NB4 (cell line): ENCODE results near the gene LYRM4.

ENCODE experiments used
- DNase-seq: peaks from one replicate; pipeline ENCODE4 v3.0.0; 2010; ENCODE audit warnings: low read depth
- H3K4me3 ChIP-seq: one replicate; pipeline ENCODE4 v1.5.1; 2011; ENCODE audit warnings: mild to moderate bottlenecking, low read depth, low read length, moderate library complexity
- CTCF ChIP-seq: IDR thresholded peaks from one replicate; pipeline ENCODE4 v1.5.1; 2012; ENCODE audit warnings: low read depth, low read length
- MAX ChIP-seq: IDR thresholded peaks from 2 replicates; pipeline ENCODE4 v1.6.1; 2011; ENCODE audit warnings: low read depth, low read length
- MYC ChIP-seq: IDR thresholded peaks from 2 replicates; pipeline ENCODE4 v1.6.1; 2011; ENCODE audit warnings: low read depth, low read length
- POLR2A ChIP-seq: IDR thresholded peaks from 2 replicates; pipeline ENCODE4 v1.6.1; 2011; ENCODE audit warnings: mild to moderate bottlenecking; ENCODE audit not compliant: insufficient read length; ENCODE audit errors: extremely low read depth

The LYRM4 gene

GRCh38 chr6:5260661-5261544 is at the start of gene LYRM4, which contains the start of gene FARS2:
Gene LYRM4 (minus strand): TSS chr6:5260950. CDS start chr6:5260733, 217 bp downstream.
Gene FARS2 (plus strand): TSS chr6:5261513.
- DNase-seq = peak; percentile 93
- TF ChIP-seq MYC = peak; percentile 4
- peak; percentile 31 for TF ChIP-seq MAX
- TF ChIP-seq POLR2A = peak; percentile 24
- TF ChIP-seq CTCF = no peak
- peak within 1 kb of the TSS; percentile 90 for H3K4me3 ChIP-seq

GRCh38 chr6:5308066-5308465 is 47.3 kb upstream of the LYRM4 start:
- no peak for DNase-seq
- TF ChIP-seq CTCF = no peak
- H3K4me3 ChIP-seq = no peak overlapping the region

- no peak for TF ChIP-seq CTCF
- TF ChIP-seq POLR2A = no peak
- no peak for TF ChIP-seq MAX
- no peak for TF ChIP-seq MYC
- no peak for DNase-seq
- H3K4me3 ChIP-seq = no peak overlapping the region
Observed at GRCh38 chr6:5307058-5307457, 46.3 kb upstream of the LYRM4 start.

- DNase-seq = no peak
- H3K4me3 ChIP-seq = no peak overlapping the region
- no peak for TF ChIP-seq CTCF
- TF ChIP-seq POLR2A = no peak
- no peak for TF ChIP-seq MYC
- TF ChIP-seq MAX = no peak
Observed at GRCh38 chr6:5305968-5306626, 45.3 kb upstream of the LYRM4 start.

- no peak for DNase-seq
- TF ChIP-seq POLR2A (no peak), MYC (no peak), CTCF (no peak), MAX (no peak)
- no peak overlapping the region for H3K4me3 ChIP-seq
Observed at GRCh38 chr6:5303682-5304081, 42.9 kb upstream of the LYRM4 start.
